Endothelial cell of umbilical vein (primary cell): ENCODE results near the gene GLRX2. TPM values are rescaled to one million over a fixed set of nuclear protein-coding genes. Genes with fewer than 3 reads are reported as not detected.

Experiments used
- Bru-seq: library from RNA; stranded (reverse); fragments of 400-500 nt; gene quantifications from one replicate; lab custom pipeline; 2021; lab: Mats Ljungman, UMichigan
- BruChase-seq, 2 experiments: library from RNA; stranded (reverse); fragments of 400-500 nt; gene quantifications; one replicate each; lab custom pipeline; 2021; lab: Mats Ljungman, UMichigan
- BruUV-seq: library from RNA; stranded (reverse); fragments of 400-500 nt; replicated peaks from 2 replicates; lab custom pipeline; 2021; lab: Mats Ljungman, UMichigan
- CTCF ChIA-PET: fragments of 300-600, 350-600 bp; sonication (Branson Sonifier 250); formaldehyde crosslinking; loops from one replicate; lab custom pipeline; 2021; ENCODE audit warnings: antibody characterized with exemption, inconsistent platforms; lab: Charles Lee
- POLR2A ChIA-PET: fragments of 300-600, 350-600 bp; sonication (Branson Sonifier 250); formaldehyde crosslinking; loops from one replicate; lab custom pipeline; 2021; ENCODE audit warnings: antibody characterized with exemption, inconsistent platforms; lab: Charles Lee
- DNase-seq: peaks from one replicate; pipeline ENCODE4 v3.0.0-alpha.2; 2011; ENCODE audit warnings: low read depth, low spot score
- FAIRE-seq: peaks from 2 replicates; lab custom pipeline; 2011; peaks lifted over from hg19 to GRCh38; lab: Jason Lieb, UNC
- H2AFZ ChIP-seq: 2 replicates; pipeline ENCODE4 v1.6.0; 2012; ENCODE audit warnings: low read depth, low read length, control low read depth, inconsistent platforms
- H3K27ac ChIP-seq: 2 replicates; pipeline ENCODE4 v1.5.1; 2011; ENCODE audit warnings: low read depth, mild to moderate bottlenecking, control low read depth, low read length, moderate library complexity; ENCODE audit not compliant: insufficient read depth
- H3K27me3 ChIP-seq, 2 experiments: 2 replicates each; pipeline versions ENCODE4 v1.6.0 to v1.6.1; 2011; ENCODE audit warnings: low read length in 2 of 2, mixed read lengths in 1 of 2; ENCODE audit not compliant: control insufficient read depth in 2 of 2, insufficient read depth in 2 of 2
- H3K36me3 ChIP-seq, 2 experiments: 2 replicates in 1 of 2; 3 replicates in 1 of 2; pipeline ENCODE4 v1.5.1; 2011; ENCODE audit warnings: low read length in 2 of 2, mild to moderate bottlenecking in 1 of 2, moderate library complexity in 1 of 2; ENCODE audit not compliant: control insufficient read depth in 2 of 2, insufficient read depth in 2 of 2; ENCODE audit errors: extremely low read depth in 1 of 2
- H3K4me1 ChIP-seq: 3 replicates; pipeline ENCODE4 v1.5.1; 2011; ENCODE audit warnings: mild to moderate bottlenecking, low read length; ENCODE audit not compliant: control insufficient read depth, insufficient read depth; ENCODE audit errors: extremely low read depth
- H3K4me2 ChIP-seq: 2 replicates; pipeline ENCODE4 v1.6.1; 2011; ENCODE audit warnings: low read length, control low read depth, mixed read lengths; ENCODE audit not compliant: insufficient read depth
- H3K4me3 ChIP-seq, 3 experiments: fragments of 200-600 bp in 1 of 3; sonication (generic), shearing (Covaris generic) in 1 of 3; replicated peaks in 1 of 3; 2 replicates each; pipeline ENCODE4 v1.5.1; 2011 to 2016; ENCODE audit warnings: control low read depth in 3 of 3, low read length in 3 of 3, mild to moderate bottlenecking in 2 of 3, inconsistent platforms in 1 of 3, low read depth in 1 of 3, moderate library complexity in 1 of 3; ENCODE audit not compliant: insufficient read depth in 1 of 3
- H3K79me2 ChIP-seq: 2 replicates; pipeline ENCODE4 v1.6.0; 2012; ENCODE audit warnings: low read length, inconsistent platforms; ENCODE audit not compliant: control insufficient read depth, insufficient read depth
- H3K9ac ChIP-seq: replicated peaks from 2 replicates; pipeline ENCODE3; 2011; ENCODE audit warnings: low read length, control low read depth; ENCODE audit not compliant: insufficient read depth; ENCODE audit errors: extremely low read depth
- H3K9me1 ChIP-seq: replicated peaks from 3 replicates; pipeline ENCODE4 v1.6.0; 2011; ENCODE audit warnings: mild to moderate bottlenecking, low read length; ENCODE audit not compliant: control insufficient read depth, insufficient read depth; ENCODE audit errors: extremely low read depth
- H3K9me3 ChIP-seq: replicated peaks from 2 replicates; pipeline ENCODE4 v1.5.1; 2012; ENCODE audit warnings: low read length, inconsistent platforms; ENCODE audit not compliant: control insufficient read depth, insufficient read depth
- H4K20me1 ChIP-seq: replicated peaks from 2 replicates; pipeline ENCODE3; 2011; ENCODE audit warnings: mild to moderate bottlenecking, low read length; ENCODE audit not compliant: control insufficient read depth, insufficient read depth; ENCODE audit errors: extremely low read depth
- EZH2 ChIP-seq: IDR thresholded peaks from 2 replicates; pipeline ENCODE4 v1.6.1; 2012; ENCODE audit warnings: borderline replicate concordance, low read depth, mild to moderate bottlenecking, moderate library complexity, low read length, inconsistent platforms; ENCODE audit not compliant: severe bottlenecking
- FOS ChIP-seq: IDR thresholded peaks from 2 replicates; pipeline ENCODE4 v1.6.1; 2011; ENCODE audit warnings: mild to moderate bottlenecking, low read length, moderate library complexity, borderline replicate concordance; ENCODE audit not compliant: insufficient read depth
- GATA2 ChIP-seq: IDR thresholded peaks from 2 replicates; pipeline ENCODE4 v1.7.0; 2011; ENCODE audit warnings: low read depth, mild to moderate bottlenecking, moderate library complexity, mixed read lengths, low read length; ENCODE audit not compliant: insufficient read length, insufficient read depth
- JUN ChIP-seq: IDR thresholded peaks from 2 replicates; pipeline ENCODE4 v1.6.1; 2011; ENCODE audit warnings: borderline replicate concordance, low read depth; ENCODE audit not compliant: insufficient read length, insufficient read depth
- MYC ChIP-seq: IDR thresholded peaks from one replicate; pipeline ENCODE4 v1.6.1; 2011; ENCODE audit warnings: mild to moderate bottlenecking, low read depth, low read length
- POLR2A ChIP-seq: IDR thresholded peaks from 2 replicates; pipeline ENCODE4 v1.6.1; 2012; ENCODE audit warnings: low read depth, mild to moderate bottlenecking, control low read depth, low read length
- POLR2AphosphoS5 ChIP-seq: IDR thresholded peaks from 2 replicates; pipeline ENCODE4 v1.6.1; 2012; ENCODE audit warnings: low read depth, mild to moderate bottlenecking, control low read depth, low read length, moderate library complexity; ENCODE audit not compliant: insufficient read depth
- dilution Hi-C: fragments of 300-500 bp; cut with MboI; formaldehyde crosslinking; loops from one replicate; pipeline ENCODE4 v1.15.0; 2019; ENCODE audit warnings: low sequenced_read_pairs; ENCODE audit not compliant: extremely low pct_ligation_motif_present
- intact Hi-C: fragments of 100-400 bp; cut with micrococcal nuclease; formaldehyde crosslinking; loops from one replicate; pipeline ENCODE4 v1.10.0; 2022
- long read RNA-seq: library from polyadenylated mRNA; stranded (forward); transcript quantifications from one replicate; pipeline ENCODE4 v2.0.0, GENCODE V29; 2021
- polyA minus RNA-seq, 3 experiments: library from RNA; depleted of rRNA, polyadenylated mRNA; stranded (reverse); fragments of >200 nt; gene quantifications; 1 replicate in 1 of 3; 2 replicates in 2 of 3; pipeline ENCODE4 v1.2.3, GENCODE V29; 2011
- polyA plus RNA-seq, 4 experiments: library from polyadenylated mRNA; depleted of rRNA in 3 of 4; stranded (reverse) in 3 of 4; unstranded in 1 of 4; fragments of >200 nt; gene quantifications; 2 replicates each; pipeline versions ENCODE4 v1.2.1 to v1.2.3, GENCODE V29; 2011 to 2012; ENCODE audit warnings: missing spikeins in 1 of 4
- total RNA-seq: library from RNA; stranded (reverse); gene quantifications from 2 replicates; pipeline ENCODE4 v1.2.3, GENCODE V29; 2021
- TF ChIP-seq, protein P1 (sequence below), 2 donors: IDR thresholded peaks; 1 replicate in 1 of 2; 2 replicates in 1 of 2; pipeline ENCODE4 v1.5.1; 2011; ENCODE audit warnings: low read length in 2 of 2, mild to moderate bottlenecking in 2 of 2, moderate library complexity in 2 of 2, control low read depth in 1 of 2, inconsistent platforms in 1 of 2, low read depth in 1 of 2; ENCODE audit not compliant: insufficient read depth in 1 of 2; ENCODE audit errors: extremely low read depth in 1 of 2
- TF ChIP-seq, protein P2 (sequence below): IDR thresholded peaks from 2 replicates; pipeline ENCODE4 v1.6.1; 2011; ENCODE audit not compliant: insufficient read depth, insufficient read length

The GLRX2 gene, protein sequence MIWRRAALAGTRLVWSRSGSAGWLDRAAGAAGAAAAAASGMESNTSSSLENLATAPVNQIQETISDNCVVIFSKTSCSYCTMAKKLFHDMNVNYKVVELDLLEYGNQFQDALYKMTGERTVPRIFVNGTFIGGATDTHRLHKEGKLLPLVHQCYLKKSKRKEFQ
- total RNA-seq (21.5 and 22.2 TPM in 2 replicates), polyA plus RNA-seq (8.1 and 13.1 TPM in 2 replicates), polyA minus RNA-seq (1.6 and 2.3 TPM in 2 replicates), Bru-seq, nascent RNA (percentile 76 among the genes with signal in this experiment), BruChase-seq, experiment 1, labeled RNA remaining after a 6-hour chase (percentile 62 among the genes with signal in this experiment), BruChase-seq, experiment 2, labeled RNA remaining after a 2-hour chase (percentile 59 among the genes with signal in this experiment)
- polyA plus RNA-seq (2011; cell fraction: cytosol; rRNA removed), result 11.9 and 15.3 TPM in 2 replicates
- polyA plus RNA-seq (2011; cell fraction: nucleus; rRNA removed), result 3.5 and 6.7 TPM in 2 replicates
- 13.4 and 34.0 TPM in 2 replicates for polyA plus RNA-seq (2012)
- 4.8 TPM for polyA minus RNA-seq (2011; cell fraction: cytosol; rRNA and poly(A)+ RNA removed)
- polyA minus RNA-seq (2011; cell fraction: nucleus; rRNA and poly(A)+ RNA removed), result 2.8 and 3.7 TPM in 2 replicates
- long read RNA-seq, transcript GLRX2-201 (4 exons, 701 nt), result major isoform, 34 of 38 reads
- long read RNA-seq, partial matches to known transcripts, result 0 of 38 reads
- long read RNA-seq, other reads (novel, unspliced or antisense), result 4 of 38 reads

DNA sequence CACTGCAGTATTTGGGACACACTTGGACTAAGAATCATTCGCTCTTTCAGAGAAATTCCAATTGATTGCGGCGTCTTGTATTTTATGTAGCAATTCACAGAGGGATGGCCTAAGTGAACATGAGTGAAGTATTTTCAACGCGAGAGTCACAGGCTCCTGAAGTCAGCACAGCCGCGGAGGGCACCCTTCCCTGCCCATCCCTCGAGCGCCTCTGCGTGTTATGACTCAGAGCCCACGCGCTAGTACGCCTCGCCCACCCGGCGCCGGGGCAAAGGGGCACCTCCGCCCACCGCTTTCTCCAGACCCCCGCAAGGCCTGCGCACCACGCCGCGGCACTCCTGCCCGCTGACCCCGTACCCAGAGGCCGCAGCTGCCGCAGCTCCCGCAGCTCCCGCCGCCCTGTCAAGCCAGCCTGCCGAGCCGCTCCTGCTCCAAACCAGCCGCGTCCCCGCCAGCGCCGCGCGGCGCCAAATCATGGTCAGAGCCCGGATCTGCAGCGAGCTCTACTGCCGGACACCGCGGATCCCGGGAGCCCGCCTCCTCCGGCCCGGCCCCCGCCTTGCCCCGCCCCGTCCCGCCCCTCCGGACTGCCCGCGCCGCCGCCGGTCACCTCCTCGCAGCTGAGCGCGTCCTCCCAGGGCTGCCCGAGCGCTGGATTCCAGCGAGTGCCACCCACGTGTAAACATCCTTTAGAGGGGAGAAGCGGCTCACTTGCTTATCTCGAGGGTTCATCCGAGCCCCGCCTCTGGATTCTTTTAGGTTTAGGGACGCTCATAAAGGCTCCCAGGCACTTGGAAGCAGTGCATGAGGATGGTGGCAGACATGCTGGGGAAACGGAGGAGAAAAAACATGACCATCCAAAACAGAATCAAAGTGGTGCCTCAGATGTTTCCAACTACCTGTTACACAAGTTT lies at the start of gene GLRX2:
Gene GLRX2 (minus strand): TSS at position 508 of the 914 bp plus-strand sequence. CDS start 32 bp downstream, at position 476.
- Histone ChIP-seq H4K20me1 (no peaks in the 10 kb centered on the region), H3K9ac (peak within 1 kb of the TSS; percentile 84), H3K9me1 (no peaks in the 10 kb centered on the region), H3K79me2 (peaks cover 22% of the 10 kb centered on the region), H3K4me2 (peak within 1 kb of the TSS; percentile 88), H3K9me3 (no peaks in the 10 kb centered on the region), H3K4me1 (peaks cover 15% of the 10 kb centered on the region), H3K27ac (peak within 1 kb of the TSS; percentile 69), H2AFZ (peak within 1 kb of the TSS; percentile 87), H3K36me3 (no peaks in the 10 kb centered on the region), H3K4me3 (peak within 1 kb of the TSS; percentile 58 to 96 (median 93)), H3K27me3 (no peaks in the 10 kb centered on the region)
- dilution Hi-C loops, result no loop called here
- POLR2A ChIA-PET, result interaction anchor here (0.7 to 1.6 kb wide), 4 partner anchors 10 to 298 kb away, joined by 3 to 5 read pairs (median 4); partner anchors contain the start of genes CDC73, RO60 and UCHL5
- CTCF ChIA-PET, result interaction anchor here (1.0 to 3.5 kb wide), 10 partner anchors 11 to 631 kb away, joined by 3 to 49 read pairs (median 6); partner anchors contain the start of genes CDC73, RO60 and UCHL5
- DNase-seq (peak; percentile 90), FAIRE-seq (peak; percentile 80)
- no peak for TF ChIP-seq GATA2
- peak; percentile 94 for TF ChIP-seq POLR2AphosphoS5
- TF ChIP-seq, protein P1, sequence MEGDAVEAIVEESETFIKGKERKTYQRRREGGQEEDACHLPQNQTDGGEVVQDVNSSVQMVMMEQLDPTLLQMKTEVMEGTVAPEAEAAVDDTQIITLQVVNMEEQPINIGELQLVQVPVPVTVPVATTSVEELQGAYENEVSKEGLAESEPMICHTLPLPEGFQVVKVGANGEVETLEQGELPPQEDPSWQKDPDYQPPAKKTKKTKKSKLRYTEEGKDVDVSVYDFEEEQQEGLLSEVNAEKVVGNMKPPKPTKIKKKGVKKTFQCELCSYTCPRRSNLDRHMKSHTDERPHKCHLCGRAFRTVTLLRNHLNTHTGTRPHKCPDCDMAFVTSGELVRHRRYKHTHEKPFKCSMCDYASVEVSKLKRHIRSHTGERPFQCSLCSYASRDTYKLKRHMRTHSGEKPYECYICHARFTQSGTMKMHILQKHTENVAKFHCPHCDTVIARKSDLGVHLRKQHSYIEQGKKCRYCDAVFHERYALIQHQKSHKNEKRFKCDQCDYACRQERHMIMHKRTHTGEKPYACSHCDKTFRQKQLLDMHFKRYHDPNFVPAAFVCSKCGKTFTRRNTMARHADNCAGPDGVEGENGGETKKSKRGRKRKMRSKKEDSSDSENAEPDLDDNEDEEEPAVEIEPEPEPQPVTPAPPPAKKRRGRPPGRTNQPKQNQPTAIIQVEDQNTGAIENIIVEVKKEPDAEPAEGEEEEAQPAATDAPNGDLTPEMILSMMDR (IDR thresholded peaks at IDR 0.05; ENCODE audit: extremely low read depth in 1 of 2, insufficient read depth in 1 of 2, low read depth in 1 of 2, low read length in 2 of 2), result no peak
- TF ChIP-seq FOS, result peak; percentile 40
- no peak for TF ChIP-seq MYC
- TF ChIP-seq, protein P2, sequence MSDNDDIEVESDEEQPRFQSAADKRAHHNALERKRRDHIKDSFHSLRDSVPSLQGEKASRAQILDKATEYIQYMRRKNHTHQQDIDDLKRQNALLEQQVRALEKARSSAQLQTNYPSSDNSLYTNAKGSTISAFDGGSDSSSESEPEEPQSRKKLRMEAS, result peak; percentile 35
- no peak for TF ChIP-seq EZH2
- peak; percentile 94 for TF ChIP-seq POLR2A
- no peak for TF ChIP-seq JUN
- no TSS peak for BruUV-seq
- intact Hi-C loops, result loop anchor here (1.0 kb wide), 3 partner anchors 16 to 297 kb away; partner anchors contain the start of genes RO60 and UCHL5
